Coronary artery (tissue), 2 donors: ENCODE data around the gene FLYWCH2.
"Not testable (repeated sequence)": the region's sequence is repeated elsewhere in the genome, so short reads cannot be mapped to it uniquely, and the experiment has no call there.

Experiments
- DNase-seq: peaks from one replicate; pipeline ENCODE4 v3.0.0-alpha.2; 2017; ENCODE audit warnings: low spot score
- H3K27ac ChIP-seq, 2 donors: fragments of 200-600 bp; sonication (generic); one replicate each; pipeline ENCODE4 v1.5.1; 2016 to 2019
- H3K4me3 ChIP-seq: fragments of 200-600 bp; sonication (generic); 2 replicates; pipeline ENCODE4 v1.5.1; 2016; ENCODE audit warnings: mild to moderate bottlenecking, moderate library complexity
- TF ChIP-seq, protein P1 (sequence below): fragments of 200-600 bp; sonication (generic); IDR thresholded peaks from one replicate; pipeline ENCODE4 v1.5.1; 2019; ENCODE audit warnings: antibody characterized with exemption

FLYWCH2 gene

DNA sequence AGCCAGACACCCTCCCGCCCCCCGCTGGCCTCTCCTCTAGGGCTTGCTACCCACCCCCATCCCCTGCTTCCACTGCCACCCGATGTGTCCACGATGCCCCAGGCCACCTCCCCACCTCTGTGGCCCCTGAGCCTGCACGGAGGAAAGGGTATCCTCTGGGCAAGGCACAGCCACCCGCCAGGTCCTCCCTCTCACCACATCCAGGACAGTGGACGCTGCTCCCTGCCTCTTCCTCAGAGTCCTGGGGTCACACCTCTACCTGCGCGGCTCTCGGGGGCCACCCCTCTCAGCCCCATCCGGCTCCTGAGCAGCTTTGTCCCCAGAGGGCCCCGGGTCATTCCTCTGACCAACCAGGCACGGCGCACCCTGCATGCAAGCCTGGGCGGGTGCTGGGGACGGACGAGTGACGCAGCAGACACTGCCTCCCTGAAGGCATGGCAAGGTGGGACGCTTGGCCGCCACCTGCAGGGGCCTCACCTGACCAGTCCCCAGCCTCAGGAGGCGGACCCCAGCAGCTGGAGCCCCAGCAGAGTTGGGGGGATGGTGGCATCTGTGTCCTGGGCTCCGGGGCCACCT, 53.5 kb downstream of the FLYWCH2 start:
- Histone ChIP-seq H3K27ac (no peak overlapping the region), H3K4me3 (no peak overlapping the region)
- TF ChIP-seq, protein P1, sequence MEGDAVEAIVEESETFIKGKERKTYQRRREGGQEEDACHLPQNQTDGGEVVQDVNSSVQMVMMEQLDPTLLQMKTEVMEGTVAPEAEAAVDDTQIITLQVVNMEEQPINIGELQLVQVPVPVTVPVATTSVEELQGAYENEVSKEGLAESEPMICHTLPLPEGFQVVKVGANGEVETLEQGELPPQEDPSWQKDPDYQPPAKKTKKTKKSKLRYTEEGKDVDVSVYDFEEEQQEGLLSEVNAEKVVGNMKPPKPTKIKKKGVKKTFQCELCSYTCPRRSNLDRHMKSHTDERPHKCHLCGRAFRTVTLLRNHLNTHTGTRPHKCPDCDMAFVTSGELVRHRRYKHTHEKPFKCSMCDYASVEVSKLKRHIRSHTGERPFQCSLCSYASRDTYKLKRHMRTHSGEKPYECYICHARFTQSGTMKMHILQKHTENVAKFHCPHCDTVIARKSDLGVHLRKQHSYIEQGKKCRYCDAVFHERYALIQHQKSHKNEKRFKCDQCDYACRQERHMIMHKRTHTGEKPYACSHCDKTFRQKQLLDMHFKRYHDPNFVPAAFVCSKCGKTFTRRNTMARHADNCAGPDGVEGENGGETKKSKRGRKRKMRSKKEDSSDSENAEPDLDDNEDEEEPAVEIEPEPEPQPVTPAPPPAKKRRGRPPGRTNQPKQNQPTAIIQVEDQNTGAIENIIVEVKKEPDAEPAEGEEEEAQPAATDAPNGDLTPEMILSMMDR = no peak
- no peak for DNase-seq

DNA sequence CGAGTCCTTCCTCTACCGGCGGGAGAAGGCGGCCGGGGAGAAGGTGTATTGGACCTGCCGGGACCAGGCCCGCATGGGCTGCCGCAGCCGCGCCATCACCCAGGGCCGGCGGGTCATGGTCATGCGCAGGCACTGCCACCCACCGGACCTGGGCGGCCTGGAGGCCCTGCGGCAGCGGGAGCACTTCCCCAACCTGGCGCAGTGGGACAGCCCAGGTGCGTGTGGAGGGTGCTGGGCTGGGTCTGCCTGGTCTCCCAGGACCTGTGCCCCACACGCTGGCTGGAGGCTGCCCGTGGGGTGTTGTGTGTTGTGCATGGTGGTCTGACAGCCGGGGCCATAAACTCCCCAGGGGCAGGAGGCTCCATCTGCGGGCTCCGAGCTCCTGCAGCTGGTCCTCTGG, 54.2 kb downstream of the FLYWCH2 start:
- no peak overlapping the region for H3K27ac ChIP-seq

DNA sequence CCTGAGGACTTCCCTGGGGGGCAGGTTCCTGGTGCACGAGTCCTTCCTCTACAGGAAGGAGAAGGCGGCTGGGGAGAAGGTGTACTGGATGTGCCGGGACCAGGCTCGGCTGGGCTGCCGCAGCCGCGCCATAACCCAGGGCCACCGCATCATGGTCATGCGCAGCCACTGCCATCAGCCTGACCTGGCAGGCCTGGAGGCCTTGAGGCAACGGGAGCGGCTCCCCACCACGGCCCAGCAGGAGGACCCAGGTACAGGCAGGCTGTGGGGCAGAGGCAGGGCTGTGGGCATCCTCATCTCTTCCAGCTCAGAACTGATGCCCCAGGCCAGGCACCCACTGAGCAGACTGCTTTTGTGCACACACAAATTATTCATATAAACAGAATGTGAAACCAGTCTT, 55.2 kb downstream of the FLYWCH2 start:
- TF ChIP-seq, protein P1 = no peak
- DNase-seq = no peak
- Histone ChIP-seq H3K4me3 (no peak overlapping the region), H3K27ac (no peak overlapping the region)

More for the DNA sequence above, 54.2 kb downstream of the FLYWCH2 start:
- no peak overlapping the region for H3K4me3 ChIP-seq
- no peak for DNase-seq
- TF ChIP-seq, protein P1 = no peak

DNA sequence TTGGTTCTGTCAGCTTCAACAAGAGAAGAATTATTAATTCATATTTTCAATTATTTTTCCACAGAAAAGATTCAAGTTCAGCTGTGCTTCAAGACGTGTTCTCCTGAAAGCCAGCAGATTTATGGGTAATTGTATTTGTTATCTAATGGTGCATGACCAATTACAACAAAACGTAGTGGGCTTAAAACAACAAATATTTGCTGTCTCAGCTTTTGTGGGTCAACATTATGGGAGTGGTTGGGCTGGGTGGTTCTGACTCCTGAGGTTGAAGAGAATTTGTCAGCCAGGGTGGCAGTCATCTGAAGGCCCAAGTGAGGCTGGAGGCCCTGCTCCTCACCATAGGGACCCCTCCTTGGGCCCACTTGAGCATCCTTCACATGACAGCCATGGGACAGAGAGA, 57.0 kb downstream of the FLYWCH2 start:
- no peak for DNase-seq
- TF ChIP-seq, protein P1 = no peak
- Histone ChIP-seq H3K4me3 (no peak overlapping the region), H3K27ac (no peak overlapping the region)

DNA sequence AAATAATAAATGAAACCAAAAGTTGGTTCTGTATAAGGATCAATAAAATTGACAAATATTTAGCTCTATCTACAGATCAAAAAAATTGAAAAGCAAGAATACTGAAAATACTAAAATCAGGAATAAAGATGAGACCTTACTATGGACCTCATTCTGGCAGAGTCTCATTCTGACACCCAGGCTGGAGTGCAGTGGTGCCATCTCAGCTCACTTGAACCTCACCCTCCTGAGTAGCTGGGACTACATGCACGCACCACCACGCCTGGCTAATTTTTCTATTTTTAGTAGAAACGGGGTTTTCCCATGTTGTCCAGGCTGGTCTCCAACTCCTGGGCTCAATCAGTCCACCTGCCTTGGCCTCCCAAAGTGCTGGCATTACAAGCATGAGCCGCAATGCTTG, 59.0 kb downstream of the FLYWCH2 start:
- Histone ChIP-seq H3K4me3 (no peak overlapping the region), H3K27ac (no peak overlapping the region)
- TF ChIP-seq, protein P1 = no peak
- DNase-seq = no peak

DNA sequence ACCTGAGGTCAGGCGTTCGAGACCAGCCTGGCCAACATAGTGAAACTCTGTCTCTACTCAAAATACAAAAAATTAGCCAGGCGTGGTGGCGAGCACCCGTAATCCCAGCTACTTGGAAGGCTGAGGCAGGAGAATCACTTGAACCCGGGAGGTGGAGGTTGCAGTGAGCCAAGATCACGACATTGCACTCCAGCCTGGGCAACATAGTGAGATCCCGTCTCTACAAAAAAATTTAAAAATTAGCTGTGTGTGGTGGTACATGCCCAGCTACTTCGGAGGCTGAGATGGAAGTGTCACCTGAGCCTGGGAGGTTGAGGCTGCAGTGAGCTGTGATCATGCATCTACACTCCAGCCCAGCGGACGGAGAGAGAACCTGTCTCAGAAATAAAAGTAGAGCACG, 60.7 kb downstream of the FLYWCH2 start:
- not testable (repeated sequence) for DNase-seq, H3K27ac ChIP-seq, H3K4me3 ChIP-seq

DNA sequence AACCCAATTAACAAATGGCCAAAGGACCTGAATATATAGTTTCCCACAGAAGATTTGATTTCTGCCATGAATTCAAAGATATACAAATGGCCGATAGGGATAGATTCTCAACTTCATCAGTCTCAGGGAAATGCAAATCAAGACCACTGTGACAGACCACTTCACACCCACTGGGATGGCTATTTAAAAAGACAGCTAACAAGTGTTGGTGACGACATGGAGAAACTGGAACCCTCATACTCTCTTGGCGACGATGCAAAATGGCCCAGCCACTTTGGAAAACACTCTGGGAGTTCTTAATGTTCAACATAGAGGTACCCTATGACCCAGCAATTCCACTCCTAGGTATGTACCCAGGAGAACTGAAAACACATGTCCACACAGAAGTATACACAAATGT, 63.6 kb downstream of the FLYWCH2 start:
- no peak overlapping the region for H3K27ac ChIP-seq
- TF ChIP-seq, protein P1 = no peak
- no peak overlapping the region for H3K4me3 ChIP-seq
- DNase-seq = no peak
